Thymus (tissue), 11 donors: Measurements from ENCODE around the gene FAM184B. TPM values are rescaled to one million over a fixed set of nuclear protein-coding genes. Genes with fewer than 3 reads are reported as not detected.
A peak's percentile ranks its signal among the peaks of the same experiment; 100 is the strongest.

Experiments
- DNase-seq, 9 donors: peaks; one replicate each; pipeline ENCODE4 v3.0.0-alpha.2; 2013; ENCODE audit warnings: low spot score in 9 of 9, low read depth in 6 of 9, missing footprints in 1 of 9
- H3K27ac ChIP-seq, 2 donors: one replicate each; pipeline ENCODE4 v1.5.1; 2013; ENCODE audit warnings: control low read depth in 1 of 2, low read depth in 1 of 2, low read length in 1 of 2, mild to moderate bottlenecking in 1 of 2, moderate library complexity in 1 of 2
- H3K27me3 ChIP-seq, 2 donors: one replicate each; pipeline ENCODE4 v1.5.1; 2013; ENCODE audit warnings: low read length in 1 of 2; ENCODE audit not compliant: control insufficient read depth in 2 of 2, insufficient read depth in 1 of 2
- H3K36me3 ChIP-seq, 2 donors: one replicate each; pipeline ENCODE4 v1.5.1; 2013; ENCODE audit warnings: low read length in 1 of 2, mild to moderate bottlenecking in 1 of 2, moderate library complexity in 1 of 2; ENCODE audit not compliant: control insufficient read depth in 2 of 2, insufficient read depth in 2 of 2
- H3K4me1 ChIP-seq, 2 donors: one replicate each; pipeline ENCODE4 v1.5.1; 2013; ENCODE audit warnings: low read length in 2 of 2; ENCODE audit not compliant: control insufficient read depth in 2 of 2, insufficient read depth in 2 of 2
- H3K4me3 ChIP-seq, 2 donors: one replicate each; pipeline ENCODE4 v1.5.1; 2013; ENCODE audit warnings: low read length in 2 of 2, control low read depth in 1 of 2, mild to moderate bottlenecking in 1 of 2
- H3K9me3 ChIP-seq, 2 donors: one replicate each; pipeline ENCODE4 v1.5.1; 2013; ENCODE audit warnings: low read length in 1 of 2, mild to moderate bottlenecking in 1 of 2; ENCODE audit not compliant: control insufficient read depth in 2 of 2, insufficient read depth in 1 of 2
- WGBS: extraction: QIAGEN DNeasy Blood & Tissue Kit; methylation state at CpG from one replicate; pipeline ENCODE4 v1.1.7; 2013; 5-methylcytosine and 5-hydroxymethylcytosine counted together
- polyA plus RNA-seq: library from polyadenylated mRNA; stranded (reverse); fragments of 200-250 nt; gene quantifications from one replicate; pipeline ENCODE4 v1.2.3, GENCODE V29; 2013
- total RNA-seq: library from RNA; stranded (reverse); fragments of 120-200 nt; gene quantifications from one replicate; pipeline ENCODE4 v1.2.4, GENCODE V29; 2013
- donor health status: healthy.

The FAM184B gene
- total and polyA plus RNA-seq, 2 donors, result 0.05 to 0.09 TPM

GRCh38 chr4:17647176-17647806 is 134.1 kb downstream of the FAM184B start:
- 96% methylated on average over 9 of the region's 9 CpGs for WGBS
- Histone ChIP-seq H3K4me1 (peaks cover 0 to 6% of the 10 kb centered on the region in 2 donors), H3K9me3 (peaks cover 0 to 1% of the 10 kb centered on the region in 2 donors), H3K27ac (no peak overlapping the region), H3K4me3 (no peak overlapping the region), H3K27me3 (peaks cover 0 to 4% of the 10 kb centered on the region in 2 donors), H3K36me3 (no peaks in the 10 kb centered on the region)
- DNase-seq, result no peak

DNA sequence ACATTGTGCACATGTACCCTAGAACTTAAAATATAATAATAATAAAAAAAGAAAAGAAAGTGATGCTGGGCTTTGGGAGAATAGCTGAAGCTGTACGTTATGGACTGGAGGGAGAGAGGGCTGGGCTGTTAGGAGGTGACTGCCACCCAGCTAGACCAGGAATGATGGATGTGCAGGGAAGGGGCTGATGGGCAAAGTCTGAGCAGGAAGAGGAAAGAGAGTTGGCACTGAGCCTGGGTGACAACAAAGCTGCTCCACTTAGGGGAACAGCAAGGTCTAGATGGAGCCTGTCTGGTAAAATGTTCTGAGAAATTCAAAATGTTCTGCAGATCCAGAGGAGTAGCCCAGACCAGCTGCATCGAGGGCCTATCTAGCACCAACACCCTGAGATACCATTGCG is 134.7 kb downstream of the FAM184B start:
- 75% methylated on average over 3 of the region's 3 CpGs for WGBS
- no peak for DNase-seq
- no peak overlapping the region for H3K4me3 ChIP-seq
- peaks cover 0 to 6% of the 10 kb centered on the region in 2 donors for H3K27me3 ChIP-seq
- H3K27ac ChIP-seq, result no peak overlapping the region
- peaks cover 0 to 4% of the 10 kb centered on the region in 2 donors for H3K9me3 ChIP-seq
- peaks cover 0 to 4% of the 10 kb centered on the region in 2 donors for H3K4me1 ChIP-seq
- no peaks in the 10 kb centered on the region for H3K36me3 ChIP-seq

GRCh38 chr4:17642398-17642783 is 139.0 kb downstream of the FAM184B start:
- peaks cover 0 to 7% of the 10 kb centered on the region in 2 donors for H3K9me3 ChIP-seq
- WGBS, result 94% methylated on average over 1 of the region's 1 CpG
- peaks cover 3 to 5% of the 10 kb centered on the region in 2 donors for H3K36me3 ChIP-seq
- peaks cover 0 to 2% of the 10 kb centered on the region in 2 donors for H3K27me3 ChIP-seq
- DNase-seq, result no peak
- H3K4me3 ChIP-seq, result no peak overlapping the region
- H3K27ac ChIP-seq, result no peak overlapping the region
- H3K4me1 ChIP-seq, result no peaks in the 10 kb centered on the region

GRCh38 chr4:17639136-17639535 is 142.3 kb downstream of the FAM184B start:
- Histone ChIP-seq H3K27ac (no peak overlapping the region), H3K9me3 (peaks cover 0 to 7% of the 10 kb centered on the region in 2 donors), H3K27me3 (peaks cover 0 to 2% of the 10 kb centered on the region in 2 donors), H3K4me3 (no peak overlapping the region), H3K36me3 (peaks cover 6 to 14% of the 10 kb centered on the region in 2 donors), H3K4me1 (no peaks in the 10 kb centered on the region)
- no peak for DNase-seq
- WGBS, result 96% methylated on average over 7 of the region's 7 CpGs

DNA sequence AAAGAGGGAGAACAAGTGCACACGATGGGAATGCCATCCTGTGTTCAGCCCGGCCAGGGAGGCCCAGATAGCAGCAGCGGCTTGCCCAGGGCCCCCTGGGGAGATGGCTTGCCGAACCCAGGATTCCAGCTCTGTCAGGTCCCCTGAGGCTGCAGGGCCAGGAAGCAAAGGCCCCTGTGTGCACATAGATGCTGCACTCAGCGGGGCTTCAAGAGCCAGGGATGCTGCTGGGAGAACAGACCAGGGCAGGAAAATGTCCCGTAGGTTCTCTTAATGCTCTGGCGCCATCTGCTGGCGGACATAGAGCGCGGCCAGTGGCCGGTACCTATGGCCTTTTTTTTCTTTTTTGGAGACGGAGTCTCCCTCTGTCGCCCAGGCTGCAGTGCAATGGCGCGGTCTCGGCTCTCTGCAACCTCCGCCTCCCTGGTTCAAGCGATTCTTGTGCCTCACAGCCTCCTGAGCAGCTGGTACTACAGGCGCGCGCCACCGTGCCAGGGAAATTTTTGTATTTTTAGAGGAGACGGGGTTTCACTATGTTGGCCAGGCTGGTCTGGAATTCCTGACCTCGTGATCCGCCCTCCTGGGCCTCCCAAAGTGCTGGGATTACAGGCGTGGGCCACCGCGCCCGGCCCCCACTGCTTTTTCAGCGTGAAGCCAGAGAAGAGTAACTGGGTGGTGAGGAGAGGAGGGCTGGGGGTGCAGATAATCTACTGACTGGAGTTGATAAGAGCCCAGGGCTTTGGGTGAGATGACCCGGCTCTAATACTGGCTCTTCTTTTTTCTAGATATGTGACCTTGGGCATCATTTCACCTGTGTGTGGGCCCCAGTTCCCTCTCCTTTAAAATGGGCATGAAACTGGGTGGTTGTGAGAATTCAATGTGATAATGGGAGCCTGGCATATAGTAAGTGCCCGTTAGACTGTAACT is 144.5 kb downstream of the FAM184B start:
- 78% methylated on average over 32 of the region's 32 CpGs for WGBS
- peak; percentile 26 to 72 (median 53) for DNase-seq
- Histone ChIP-seq H3K4me1 (no peaks in the 10 kb centered on the region), H3K27ac (no peak overlapping the region), H3K36me3 (peaks cover 23 to 33% of the 10 kb centered on the region in 2 donors), H3K4me3 (no peak overlapping the region), H3K27me3 (no peaks in the 10 kb centered on the region), H3K9me3 (peaks cover 0 to 3% of the 10 kb centered on the region in 2 donors)

GRCh38 chr4:17636341-17636695 is 145.1 kb downstream of the FAM184B start:
- H3K4me3 ChIP-seq, result no peak overlapping the region
- no peaks in the 10 kb centered on the region for H3K4me1 ChIP-seq
- 96% methylated on average over 17 of the region's 17 CpGs for WGBS
- no peak overlapping the region for H3K27ac ChIP-seq
- H3K36me3 ChIP-seq, result peaks cover 29 to 37% of the 10 kb centered on the region in 2 donors
- H3K27me3 ChIP-seq, result no peaks in the 10 kb centered on the region
- no peaks in the 10 kb centered on the region for H3K9me3 ChIP-seq
- DNase-seq, result no peak

GRCh38 chr4:17635056-17635455 is 146.4 kb downstream of the FAM184B start:
- Histone ChIP-seq H3K4me3 (no peak overlapping the region), H3K4me1 (no peaks in the 10 kb centered on the region), H3K36me3 (peaks cover 36 to 48% of the 10 kb centered on the region in 2 donors), H3K27ac (no peak overlapping the region), H3K9me3 (no peaks in the 10 kb centered on the region), H3K27me3 (no peaks in the 10 kb centered on the region)
- 97% methylated on average over 4 of the region's 4 CpGs for WGBS
- DNase-seq, result no peak

GRCh38 chr4:17633600-17633999 is 147.8 kb downstream of the FAM184B start:
- peaks cover 40 to 58% of the 10 kb centered on the region in 2 donors for H3K36me3 ChIP-seq

GRCh38 chr4:17630228-17630627 is 151.2 kb downstream of the FAM184B start:
- H3K4me3 ChIP-seq, result no peak overlapping the region
- H3K36me3 ChIP-seq, result peaks cover 72 to 84% of the 10 kb centered on the region in 2 donors
- WGBS, result 98% methylated on average over 4 of the region's 4 CpGs
- no peak overlapping the region for H3K27ac ChIP-seq
- no peaks in the 10 kb centered on the region for H3K27me3 ChIP-seq
- H3K9me3 ChIP-seq, result no peaks in the 10 kb centered on the region
- no peaks in the 10 kb centered on the region for H3K4me1 ChIP-seq
- DNase-seq, result no peak

More at GRCh38 chr4:17633600-17633999, 147.8 kb downstream of the FAM184B start:
- no peak overlapping the region for H3K27ac ChIP-seq
- no peak overlapping the region for H3K4me3 ChIP-seq
- H3K9me3 ChIP-seq, result no peaks in the 10 kb centered on the region
- no peak for DNase-seq
- WGBS, result 99% methylated on average over 9 of the region's 9 CpGs
- no peaks in the 10 kb centered on the region for H3K4me1 ChIP-seq
- no peaks in the 10 kb centered on the region for H3K27me3 ChIP-seq
